DND-41 (cell line): ENCODE measurements around the gene DOCK4.
A peak's percentile ranks its signal among the peaks of the same experiment; 100 is the strongest.

Experiments
- ATAC-seq: fragments of 200-7000 bp; cut with Tn5 transposase; 3 replicates; pipeline ENCODE4 v1.9.1; 2021; ENCODE audit warnings: low read depth; ENCODE audit not compliant: insufficient read depth
- DNase-seq: peaks from one replicate; pipeline ENCODE4 v3.0.0-alpha.2; 2020
- H2AFZ ChIP-seq: 2 replicates; pipeline ENCODE4 v1.6.0; 2012; ENCODE audit warnings: low read depth, low read length
- H3K27ac ChIP-seq: 2 replicates; pipeline ENCODE4 v1.5.1; 2012; ENCODE audit warnings: low read length, inconsistent platforms
- H3K27me3 ChIP-seq: fragments of 200-600 bp; sonication (generic); 2 replicates; pipeline ENCODE4 v1.6.0; 2012; ENCODE audit warnings: low read length, mild to moderate bottlenecking, inconsistent platforms; ENCODE audit not compliant: insufficient read depth, poor library complexity
- H3K36me3 ChIP-seq: 2 replicates; pipeline ENCODE4 v1.5.1; 2012; ENCODE audit warnings: low read length, inconsistent platforms; ENCODE audit not compliant: insufficient read depth
- H3K4me1 ChIP-seq: 2 replicates; pipeline ENCODE4 v1.5.1; 2012; ENCODE audit warnings: mild to moderate bottlenecking, low read length; ENCODE audit not compliant: insufficient read depth
- H3K4me2 ChIP-seq: 2 replicates; pipeline ENCODE4 v1.6.0; 2012; ENCODE audit warnings: mild to moderate bottlenecking, moderate library complexity, low read length, inconsistent platforms; ENCODE audit not compliant: insufficient read depth
- H3K4me3 ChIP-seq, 2 experiments: fragments of 200-600 bp in 1 of 2; shearing (Covaris generic) in 1 of 2; 2 replicates each; pipeline ENCODE4 v1.5.1; 2012 to 2016; ENCODE audit warnings: inconsistent platforms in 2 of 2, low read length in 2 of 2, mild to moderate bottlenecking in 2 of 2, low read depth in 1 of 2, moderate library complexity in 1 of 2
- H3K79me2 ChIP-seq: 2 replicates; pipeline ENCODE4 v1.6.0; 2012; ENCODE audit warnings: low read length, inconsistent platforms; ENCODE audit not compliant: insufficient read depth
- H3K9ac ChIP-seq: 2 replicates; pipeline ENCODE4 v1.6.0; 2012; ENCODE audit warnings: low read depth, mild to moderate bottlenecking, inconsistent platforms, low read length, moderate library complexity
- H3K9me3 ChIP-seq: 2 replicates; pipeline ENCODE4 v1.5.1; 2012; ENCODE audit warnings: low read length, moderate library complexity, mild to moderate bottlenecking, inconsistent platforms; ENCODE audit not compliant: insufficient read depth, severe bottlenecking
- H4K20me1 ChIP-seq: 2 replicates; pipeline ENCODE4 v1.6.0; 2012; ENCODE audit warnings: low read length; ENCODE audit not compliant: insufficient read depth
- EZH2 ChIP-seq: IDR thresholded peaks from 3 replicates; pipeline ENCODE4 v1.6.1; 2012; ENCODE audit warnings: borderline replicate concordance, low read depth, mild to moderate bottlenecking, moderate library complexity, low read length, inconsistent platforms; ENCODE audit not compliant: severe bottlenecking
- TF ChIP-seq, protein P1 (sequence below): IDR thresholded peaks from 2 replicates; pipeline ENCODE4 v1.5.1; 2012; ENCODE audit warnings: borderline replicate concordance, low read length, moderate library complexity, mild to moderate bottlenecking; ENCODE audit not compliant: poor library complexity, severe bottlenecking; ENCODE audit errors: extremely low read depth

DOCK4 gene

DNA sequence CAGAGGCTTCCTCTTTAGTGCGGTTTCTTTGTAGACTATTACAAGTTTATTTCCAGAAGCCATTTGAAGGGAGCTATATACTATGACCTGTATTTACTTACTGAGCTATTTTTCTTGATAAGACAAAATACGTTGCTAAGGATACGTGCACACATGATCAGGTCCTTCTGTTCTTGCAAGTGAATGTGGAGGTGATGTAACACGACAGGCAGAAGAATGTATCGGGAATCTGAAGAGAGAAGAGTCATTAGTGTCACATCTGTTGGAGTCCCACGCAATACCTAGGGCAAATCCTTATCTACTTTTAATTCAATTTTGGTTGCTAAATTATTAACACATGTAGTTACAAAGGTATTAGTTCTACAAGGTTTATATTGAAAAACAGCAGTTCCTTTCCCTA lies 359.3 kb downstream of the DOCK4 start:
- Histone ChIP-seq H3K27ac (no peak overlapping the region), H3K9ac (no peak overlapping the region), H3K27me3 (no peaks in the 10 kb centered on the region), H3K4me2 (no peak overlapping the region), H3K9me3 (no peaks in the 10 kb centered on the region), H3K79me2 (no peaks in the 10 kb centered on the region), H4K20me1 (no peaks in the 10 kb centered on the region), H3K4me1 (peaks cover 5% of the 10 kb centered on the region), H2AFZ (no peak overlapping the region), H3K4me3 (no peak overlapping the region), H3K36me3 (no peaks in the 10 kb centered on the region)
- TF ChIP-seq, protein P1, sequence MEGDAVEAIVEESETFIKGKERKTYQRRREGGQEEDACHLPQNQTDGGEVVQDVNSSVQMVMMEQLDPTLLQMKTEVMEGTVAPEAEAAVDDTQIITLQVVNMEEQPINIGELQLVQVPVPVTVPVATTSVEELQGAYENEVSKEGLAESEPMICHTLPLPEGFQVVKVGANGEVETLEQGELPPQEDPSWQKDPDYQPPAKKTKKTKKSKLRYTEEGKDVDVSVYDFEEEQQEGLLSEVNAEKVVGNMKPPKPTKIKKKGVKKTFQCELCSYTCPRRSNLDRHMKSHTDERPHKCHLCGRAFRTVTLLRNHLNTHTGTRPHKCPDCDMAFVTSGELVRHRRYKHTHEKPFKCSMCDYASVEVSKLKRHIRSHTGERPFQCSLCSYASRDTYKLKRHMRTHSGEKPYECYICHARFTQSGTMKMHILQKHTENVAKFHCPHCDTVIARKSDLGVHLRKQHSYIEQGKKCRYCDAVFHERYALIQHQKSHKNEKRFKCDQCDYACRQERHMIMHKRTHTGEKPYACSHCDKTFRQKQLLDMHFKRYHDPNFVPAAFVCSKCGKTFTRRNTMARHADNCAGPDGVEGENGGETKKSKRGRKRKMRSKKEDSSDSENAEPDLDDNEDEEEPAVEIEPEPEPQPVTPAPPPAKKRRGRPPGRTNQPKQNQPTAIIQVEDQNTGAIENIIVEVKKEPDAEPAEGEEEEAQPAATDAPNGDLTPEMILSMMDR, result no peak
- TF ChIP-seq EZH2, result no peak
- no peak for DNase-seq
- no peak for ATAC-seq

DNA sequence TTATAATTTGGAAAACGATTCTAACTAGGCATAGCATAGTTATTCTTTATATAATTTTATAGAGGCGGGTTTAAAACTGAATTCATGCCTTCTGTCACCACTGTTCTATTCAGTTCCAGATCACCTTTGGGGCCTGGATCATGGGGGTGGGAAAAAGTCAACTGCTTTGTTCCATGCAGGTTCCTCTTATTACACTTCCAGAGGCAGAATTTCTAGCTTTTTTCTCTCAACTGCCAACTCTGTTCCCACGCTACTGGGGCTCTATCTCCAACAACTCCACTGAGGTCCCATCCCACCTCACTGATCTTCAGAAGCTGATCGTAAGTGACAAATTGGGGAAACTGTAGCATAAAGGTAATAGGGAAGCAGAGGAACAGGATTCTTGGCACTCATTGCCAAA lies 360.3 kb downstream of the DOCK4 start:
- Histone ChIP-seq H3K4me2 (no peak overlapping the region), H2AFZ (no peak overlapping the region), H4K20me1 (no peaks in the 10 kb centered on the region), H3K27me3 (no peaks in the 10 kb centered on the region), H3K36me3 (no peaks in the 10 kb centered on the region), H3K4me3 (no peak overlapping the region), H3K27ac (no peak overlapping the region), H3K9ac (no peak overlapping the region), H3K79me2 (no peaks in the 10 kb centered on the region), H3K9me3 (no peaks in the 10 kb centered on the region), H3K4me1 (peaks cover 14% of the 10 kb centered on the region)
- no peak for DNase-seq
- TF ChIP-seq, protein P1, result no peak
- TF ChIP-seq EZH2, result no peak
- ATAC-seq, result no peak

DNA sequence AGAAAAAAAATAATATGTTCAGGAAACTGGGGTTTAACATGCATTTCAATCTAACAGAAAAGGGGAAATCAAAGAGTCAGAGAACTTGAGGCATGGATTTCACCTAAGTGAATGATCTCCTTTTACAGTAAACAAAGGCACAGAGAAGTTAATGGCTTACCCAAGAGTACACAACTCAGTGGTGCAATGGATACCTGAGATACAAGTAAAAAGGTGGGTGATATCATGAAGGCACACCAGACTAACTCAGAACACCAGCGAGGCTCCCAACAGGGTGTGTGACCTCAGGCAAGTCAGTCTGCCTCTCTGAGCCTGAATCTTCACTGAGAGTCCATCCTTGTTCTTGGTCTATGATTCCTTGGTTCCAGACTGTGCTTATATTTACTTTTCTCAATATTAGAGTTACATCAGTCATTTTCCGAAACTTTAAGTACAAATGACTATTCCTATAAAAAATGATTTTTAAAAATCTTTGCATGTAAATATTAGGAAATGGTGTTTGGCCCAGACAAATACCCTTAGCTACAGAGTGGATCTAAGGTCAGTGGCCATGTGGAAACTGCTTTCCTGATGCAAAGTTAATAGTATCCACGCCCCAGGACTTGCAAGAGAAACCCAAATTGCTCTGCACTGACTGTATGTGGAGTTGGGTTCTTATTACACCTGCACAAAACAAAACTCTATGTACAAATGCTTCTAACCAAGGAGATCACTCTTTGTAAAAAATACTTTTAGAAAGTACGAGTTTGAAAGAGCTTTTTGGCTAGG lies 361.1 kb downstream of the DOCK4 start:
- Histone ChIP-seq H3K4me1 (peaks cover 14% of the 10 kb centered on the region), H3K36me3 (no peaks in the 10 kb centered on the region), H3K79me2 (no peaks in the 10 kb centered on the region), H3K9ac (no peak overlapping the region), H2AFZ (no peak overlapping the region), H4K20me1 (no peaks in the 10 kb centered on the region), H3K27me3 (no peaks in the 10 kb centered on the region), H3K4me3 (no peak overlapping the region), H3K27ac (no peak overlapping the region), H3K9me3 (no peaks in the 10 kb centered on the region), H3K4me2 (no peak overlapping the region)
- TF ChIP-seq, protein P1, result no peak
- no peak for TF ChIP-seq EZH2
- ATAC-seq, result no peak
- no peak for DNase-seq

GRCh38 chr7:111842491-111842890 lies 363.7 kb downstream of the DOCK4 start:
- Histone ChIP-seq H2AFZ (peak overlapping the region; percentile 57; the same call in 1 of the 2 replicates), H3K9ac (no peak overlapping the region)
- no peak for ATAC-seq

More at GRCh38 chr7:111842491-111842890, 363.7 kb downstream of the DOCK4 start:
- no peak for DNase-seq
- no peaks in the 10 kb centered on the region for H3K9me3 ChIP-seq
- no peaks in the 10 kb centered on the region for H3K36me3 ChIP-seq
- TF ChIP-seq, protein P1, result no peak
- TF ChIP-seq EZH2, result no peak
- no peak overlapping the region for H3K4me3 ChIP-seq
- H3K27ac ChIP-seq, result no peak overlapping the region
- no peaks in the 10 kb centered on the region for H3K79me2 ChIP-seq
- no peaks in the 10 kb centered on the region for H4K20me1 ChIP-seq
- H3K4me2 ChIP-seq, result no peak overlapping the region
- no peaks in the 10 kb centered on the region for H3K27me3 ChIP-seq
- peaks cover 14% of the 10 kb centered on the region for H3K4me1 ChIP-seq
